ENCODE data around the gene CEP63.

The CEP63 gene

GRCh38 chr3:134476306-134476705, 9.6 kb upstream of the CEP63 start:
- Histone ChIP-seq H3K27me3 (replicated peaks; ENCODE audit: control insufficient read depth, insufficient read depth, low read length) (no peaks in the 10 kb centered on the region), H3K36me3 (ENCODE audit: control insufficient read depth, insufficient read depth, low read length) (peaks cover 17% of the 10 kb centered on the region)

GRCh38 chr3:134477002-134477401, 8.9 kb upstream of the CEP63 start:
- no peak overlapping the region for H3K4me3 ChIP-seq (replicated peaks; ENCODE audit: low read depth, low read length)
- no peaks in the 10 kb centered on the region for H3K27me3 ChIP-seq (replicated peaks; ENCODE audit: control insufficient read depth, insufficient read depth, low read length)
- peaks cover 17% of the 10 kb centered on the region for H3K36me3 ChIP-seq (ENCODE audit: control insufficient read depth, insufficient read depth, low read length)
- DNase-seq (ENCODE audit: extremely low read depth, insufficient read length) = no peak
- TF ChIP-seq CTCF (IDR thresholded peaks at IDR 0.05; ENCODE audit: insufficient read depth, low read length, poor library complexity, severe bottlenecking) = no peak

More at GRCh38 chr3:134476306-134476705, 9.6 kb upstream of the CEP63 start:
- no peak for DNase-seq (ENCODE audit: extremely low read depth, insufficient read length)
- no peak for TF ChIP-seq CTCF (IDR thresholded peaks at IDR 0.05; ENCODE audit: insufficient read depth, low read length, poor library complexity, severe bottlenecking)
- no peak overlapping the region for H3K4me3 ChIP-seq (replicated peaks; ENCODE audit: low read depth, low read length)

- H3K27me3 ChIP-seq (replicated peaks; ENCODE audit: control insufficient read depth, insufficient read depth, low read length) = no peaks in the 10 kb centered on the region
- H3K4me3 ChIP-seq (replicated peaks; ENCODE audit: low read depth, low read length) = no peak overlapping the region
- DNase-seq (ENCODE audit: extremely low read depth, insufficient read length) = no peak
- no peak for TF ChIP-seq CTCF (IDR thresholded peaks at IDR 0.05; ENCODE audit: insufficient read depth, low read length, poor library complexity, severe bottlenecking)
- peaks cover 20% of the 10 kb centered on the region for H3K36me3 ChIP-seq (ENCODE audit: control insufficient read depth, insufficient read depth, low read length)
Measured at GRCh38 chr3:134477938-134478337, 7.9 kb upstream of the CEP63 start.

GRCh38 chr3:134480546-134480945, 5.3 kb upstream of the CEP63 start:
- Histone ChIP-seq H3K36me3 (ENCODE audit: control insufficient read depth, insufficient read depth, low read length) (peaks cover 20% of the 10 kb centered on the region), H3K27me3 (replicated peaks; ENCODE audit: control insufficient read depth, insufficient read depth, low read length) (no peaks in the 10 kb centered on the region), H3K4me3 (replicated peaks; ENCODE audit: low read depth, low read length) (no peak overlapping the region)
- no peak for TF ChIP-seq CTCF (IDR thresholded peaks at IDR 0.05; ENCODE audit: insufficient read depth, low read length, poor library complexity, severe bottlenecking)
- no peak for DNase-seq (ENCODE audit: extremely low read depth, insufficient read length)

GRCh38 chr3:134481166-134481565, 4.7 kb upstream of the CEP63 start:
- no peak for TF ChIP-seq CTCF (IDR thresholded peaks at IDR 0.05; ENCODE audit: insufficient read depth, low read length, poor library complexity, severe bottlenecking)
- H3K4me3 ChIP-seq (replicated peaks; ENCODE audit: low read depth, low read length) = no peak overlapping the region
- no peaks in the 10 kb centered on the region for H3K27me3 ChIP-seq (replicated peaks; ENCODE audit: control insufficient read depth, insufficient read depth, low read length)
- peaks cover 20% of the 10 kb centered on the region for H3K36me3 ChIP-seq (ENCODE audit: control insufficient read depth, insufficient read depth, low read length)
- DNase-seq (ENCODE audit: extremely low read depth, insufficient read length) = no peak

- Histone ChIP-seq H3K27me3 (replicated peaks; ENCODE audit: control insufficient read depth, insufficient read depth, low read length) (no peaks in the 10 kb centered on the region), H3K36me3 (ENCODE audit: control insufficient read depth, insufficient read depth, low read length) (peaks cover 12% of the 10 kb centered on the region), H3K4me3 (replicated peaks; ENCODE audit: low read depth, low read length) (no peak overlapping the region)
- DNase-seq (ENCODE audit: extremely low read depth, insufficient read length) = no peak
- no peak for TF ChIP-seq CTCF (IDR thresholded peaks at IDR 0.05; ENCODE audit: insufficient read depth, low read length, poor library complexity, severe bottlenecking)
Measured at GRCh38 chr3:134482622-134483021, 3.2 kb upstream of the CEP63 start.
